ENCODE results near the gene TSPAN3.

Gene TSPAN3

DNA sequence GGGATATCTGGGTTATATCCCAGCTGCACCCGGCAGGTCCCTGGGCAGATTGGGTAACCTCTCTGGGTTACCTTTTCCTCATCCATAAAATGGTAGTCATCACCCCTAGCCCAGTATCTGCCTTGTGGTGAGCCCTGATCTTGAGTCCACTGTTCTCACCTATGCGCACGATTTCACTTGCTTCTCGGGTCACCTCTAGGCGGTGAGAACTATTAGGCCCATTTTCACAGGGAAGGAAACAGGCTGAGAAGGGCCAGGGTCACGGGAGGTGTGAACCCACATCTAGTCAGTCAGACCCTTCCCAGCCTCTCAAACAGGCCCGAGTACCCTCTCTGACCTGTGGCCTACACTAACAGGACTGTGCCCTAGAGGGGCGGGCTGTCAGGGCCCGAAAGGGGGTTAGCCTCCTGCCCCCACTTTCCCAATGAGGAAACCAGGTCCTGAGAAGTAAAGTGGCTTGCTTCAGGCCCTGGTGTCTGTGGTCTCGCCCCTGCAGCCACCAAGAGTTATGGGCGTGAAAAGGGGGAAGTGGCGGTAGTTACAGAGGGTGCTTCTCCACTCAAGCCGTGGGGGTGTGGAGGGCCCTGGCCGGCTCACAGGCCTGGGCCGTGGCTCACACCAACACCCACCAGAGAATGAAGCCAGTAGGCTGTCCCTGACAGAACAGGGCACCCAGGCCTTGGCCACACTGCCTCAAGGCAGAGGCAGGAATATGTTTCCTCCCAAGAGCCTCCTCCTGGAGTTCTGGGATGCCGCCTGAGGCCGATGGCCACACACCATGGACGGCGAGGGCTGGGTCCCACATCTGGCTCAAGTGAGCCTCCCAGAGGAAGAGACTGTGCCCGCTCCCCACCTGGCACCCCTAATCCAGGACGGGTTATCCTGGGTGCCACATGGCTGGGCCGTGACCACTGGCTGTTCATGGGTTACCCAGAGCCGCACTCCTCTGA is 56.5 kb downstream of the TSPAN3 start:
- no peak overlapping the region for H3K27ac ChIP-seq
- TF ChIP-seq ZFX (IDR thresholded peaks at IDR 0.05; ENCODE audit: borderline replicate concordance): no peak
- no peak for TF ChIP-seq CTCF (IDR thresholded peaks at IDR 0.05)

GRCh38 chr15:77013776-77014131 is 57.2 kb downstream of the TSPAN3 start:
- H3K27ac ChIP-seq: no peak overlapping the region
- TF ChIP-seq ZFX (IDR thresholded peaks at IDR 0.05; ENCODE audit: borderline replicate concordance): no peak
- no peak for TF ChIP-seq CTCF (IDR thresholded peaks at IDR 0.05)

DNA sequence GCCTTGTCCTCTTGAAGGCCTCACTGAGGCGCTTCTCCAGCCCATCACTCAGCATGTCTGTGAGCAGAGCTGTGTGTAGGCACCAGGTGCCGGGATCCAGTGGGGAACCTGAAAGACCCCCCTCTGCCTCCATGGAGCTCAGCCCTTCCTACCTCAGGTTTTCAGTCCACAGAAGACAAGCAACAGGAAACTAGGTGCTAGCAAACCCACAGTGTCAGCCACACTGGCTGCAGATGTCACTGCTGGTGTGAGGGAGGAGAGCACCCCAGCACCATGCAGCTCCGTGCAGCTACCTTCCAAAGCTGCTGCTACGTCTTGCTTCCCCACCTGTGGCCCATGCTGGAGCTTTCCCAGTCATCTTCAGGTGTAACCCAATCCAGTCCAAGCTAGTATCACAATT is 58.0 kb downstream of the TSPAN3 start:
- TF ChIP-seq ZFX (IDR thresholded peaks at IDR 0.05; ENCODE audit: borderline replicate concordance): no peak
- no peak overlapping the region for H3K27ac ChIP-seq

- no peak for TF ChIP-seq ZFX (IDR thresholded peaks at IDR 0.05; ENCODE audit: borderline replicate concordance)
- TF ChIP-seq CTCF (IDR thresholded peaks at IDR 0.05): no peak
- H3K27ac ChIP-seq: no peak overlapping the region
Observed at GRCh38 chr15:77012117-77012712, 58.7 kb downstream of the TSPAN3 start.

- no peak overlapping the region for H3K27ac ChIP-seq
- TF ChIP-seq CTCF (IDR thresholded peaks at IDR 0.05): no peak
- TF ChIP-seq ZFX (IDR thresholded peaks at IDR 0.05; ENCODE audit: borderline replicate concordance): no peak
Observed at GRCh38 chr15:77010857-77011256, 60.1 kb downstream of the TSPAN3 start.

- H3K27ac ChIP-seq: no peak overlapping the region
- TF ChIP-seq ZFX (IDR thresholded peaks at IDR 0.05; ENCODE audit: borderline replicate concordance) (no peak), CTCF (IDR thresholded peaks at IDR 0.05) (no peak)
Observed at GRCh38 chr15:77010312-77010686, 60.6 kb downstream of the TSPAN3 start.

DNA sequence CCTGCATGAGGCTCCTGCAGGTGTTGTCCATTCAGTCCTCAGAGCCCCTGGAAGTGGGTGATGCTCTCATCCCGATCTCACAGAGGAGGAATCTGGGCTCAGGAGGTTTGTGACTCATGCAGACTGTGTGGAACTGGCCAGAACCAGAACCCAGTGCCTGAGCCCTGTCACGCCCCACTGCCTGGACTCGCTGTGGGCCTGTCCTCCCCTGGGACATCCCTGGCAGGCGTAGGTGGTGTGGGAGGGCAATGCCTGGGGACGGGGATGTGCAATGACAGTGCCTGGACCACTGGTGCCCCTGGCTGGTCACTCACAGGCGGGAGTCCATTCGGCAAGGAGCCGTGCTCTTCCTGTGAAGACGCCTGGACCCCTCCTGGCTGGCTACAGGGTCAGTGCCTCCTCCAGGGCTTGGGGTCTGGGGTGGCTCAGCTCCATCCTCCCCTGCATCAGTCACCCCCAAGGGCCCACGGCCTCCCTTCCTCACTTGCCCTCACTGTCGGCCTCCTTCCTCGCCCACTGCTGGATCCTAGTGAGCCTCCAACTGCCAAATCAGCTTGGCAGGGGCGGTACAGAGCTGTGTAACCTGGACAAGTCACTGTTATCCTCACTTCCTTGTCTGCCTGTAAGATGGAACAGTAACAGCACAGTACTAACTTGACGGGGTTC is 61.1 kb downstream of the TSPAN3 start:
- H3K27ac ChIP-seq: no peak overlapping the region
- no peak for TF ChIP-seq ZFX (IDR thresholded peaks at IDR 0.05; ENCODE audit: borderline replicate concordance)
- TF ChIP-seq CTCF (IDR thresholded peaks at IDR 0.05): no peak
